HG02885 (cell line): Measurements from ENCODE around the gene RPN2.

Source experiments
- ATAC-seq: cut with Tn5 transposase; IDR thresholded peaks from one replicate; pipeline ENCODE4 v1.9.1; 2021; ENCODE audit warnings: mild to moderate bottlenecking; ENCODE audit not compliant: unreplicated experiment, poor library complexity

Gene RPN2

GRCh38 chr20:37179683-37180524 is 774 bp downstream of the RPN2 start:
- ATAC-seq, result no peak

- ATAC-seq, result no peak
Observed at GRCh38 chr20:37185686-37186085, 6.6 kb downstream of the RPN2 start.

- no peak for ATAC-seq
Observed at GRCh38 chr20:37188787-37189186, 9.7 kb downstream of the RPN2 start.

GRCh38 chr20:37189416-37190016 is 10.4 kb downstream of the RPN2 start:
- no peak for ATAC-seq

GRCh38 chr20:37190354-37191112 is 11.4 kb downstream of the RPN2 start:
- ATAC-seq, result no peak

- no peak for ATAC-seq
Observed at GRCh38 chr20:37192137-37192854, 13.2 kb downstream of the RPN2 start.

- no peak for ATAC-seq
Observed at GRCh38 chr20:37193226-37193625, 14.1 kb downstream of the RPN2 start.

GRCh38 chr20:37193821-37194220 is 14.7 kb downstream of the RPN2 start:
- ATAC-seq, result no peak

- ATAC-seq, result no peak
Observed at GRCh38 chr20:37194621-37195417, 15.7 kb downstream of the RPN2 start.

- ATAC-seq, result no peak
Observed at GRCh38 chr20:37198932-37199660, 20.0 kb downstream of the RPN2 start.

GRCh38 chr20:37200376-37200775 is 21.2 kb downstream of the RPN2 start:
- no peak for ATAC-seq

GRCh38 chr20:37200926-37201826 is 22.0 kb downstream of the RPN2 start:
- no peak for ATAC-seq

- no peak for ATAC-seq
Observed at GRCh38 chr20:37201827-37202162, 22.7 kb downstream of the RPN2 start.

GRCh38 chr20:37202267-37202943 is 23.3 kb downstream of the RPN2 start:
- no peak for ATAC-seq

GRCh38 chr20:37204056-37204455 is 24.9 kb downstream of the RPN2 start:
- ATAC-seq, result no peak

GRCh38 chr20:37205130-37205529 is 26.0 kb downstream of the RPN2 start:
- ATAC-seq, result no peak

- no peak for ATAC-seq
Observed at GRCh38 chr20:37205794-37206193, 26.7 kb downstream of the RPN2 start.

GRCh38 chr20:37207171-37207570 is 28.0 kb downstream of the RPN2 start:
- no peak for ATAC-seq
